HuH-7.5 (cell line): ENCODE data around the gene GRK1.
"Not testable (repeated sequence)": the region's sequence is repeated elsewhere in the genome, so short reads cannot be mapped to it uniquely, and the experiment has no call there.

Experiments used
- DNase-seq: peaks from one replicate; pipeline ENCODE4 v3.0.0; 2011; ENCODE audit warnings: low spot score

The GRK1 gene

DNA sequence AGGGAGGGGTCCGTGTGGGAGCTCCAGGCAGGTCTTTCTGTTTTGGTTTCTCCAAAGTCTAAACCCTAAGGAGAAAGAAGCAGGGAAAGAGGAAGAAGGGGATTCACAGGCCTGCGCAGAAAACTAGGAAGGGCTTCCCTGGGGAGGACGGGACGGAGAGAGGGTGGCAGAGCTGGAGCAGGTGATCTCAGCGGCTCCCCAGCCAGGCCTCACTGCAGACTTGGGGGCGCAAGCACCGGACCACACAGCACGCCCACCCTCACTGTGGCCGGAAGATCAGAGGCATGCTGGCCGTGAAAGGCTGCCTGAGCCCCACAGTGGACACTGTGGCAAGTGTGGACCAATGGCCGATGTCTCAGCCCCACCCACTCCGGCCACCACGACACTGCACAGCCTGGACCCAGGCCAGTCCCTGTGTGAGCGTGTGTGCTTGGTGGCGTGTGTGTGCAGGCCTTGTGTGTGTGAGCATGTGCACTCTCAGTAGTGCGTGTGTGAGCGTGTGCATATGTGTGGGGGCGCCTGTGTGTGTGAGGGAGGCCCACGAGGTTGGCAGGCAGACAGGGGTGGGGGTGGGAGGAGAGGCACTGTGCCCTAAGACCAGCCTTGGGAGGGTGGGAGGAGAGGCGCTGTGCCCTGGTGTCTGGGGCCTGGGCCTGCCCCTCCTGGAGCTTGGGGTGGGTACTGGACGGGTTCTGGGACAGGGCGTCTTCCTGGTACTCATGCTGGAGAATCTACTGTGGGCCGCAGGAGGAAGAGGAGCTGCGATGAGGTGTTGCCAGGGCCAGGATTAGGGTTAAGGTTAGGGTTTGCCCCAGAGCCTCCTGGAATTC is 76.6 kb downstream of the GRK1 start:
- no peak for DNase-seq

- no peak for DNase-seq
Observed at GRCh38 chr13:113744197-113745000, 77.4 kb downstream of the GRK1 start.

- no peak for DNase-seq
Observed at GRCh38 chr13:113745059-113745458, 78.0 kb downstream of the GRK1 start.

DNA sequence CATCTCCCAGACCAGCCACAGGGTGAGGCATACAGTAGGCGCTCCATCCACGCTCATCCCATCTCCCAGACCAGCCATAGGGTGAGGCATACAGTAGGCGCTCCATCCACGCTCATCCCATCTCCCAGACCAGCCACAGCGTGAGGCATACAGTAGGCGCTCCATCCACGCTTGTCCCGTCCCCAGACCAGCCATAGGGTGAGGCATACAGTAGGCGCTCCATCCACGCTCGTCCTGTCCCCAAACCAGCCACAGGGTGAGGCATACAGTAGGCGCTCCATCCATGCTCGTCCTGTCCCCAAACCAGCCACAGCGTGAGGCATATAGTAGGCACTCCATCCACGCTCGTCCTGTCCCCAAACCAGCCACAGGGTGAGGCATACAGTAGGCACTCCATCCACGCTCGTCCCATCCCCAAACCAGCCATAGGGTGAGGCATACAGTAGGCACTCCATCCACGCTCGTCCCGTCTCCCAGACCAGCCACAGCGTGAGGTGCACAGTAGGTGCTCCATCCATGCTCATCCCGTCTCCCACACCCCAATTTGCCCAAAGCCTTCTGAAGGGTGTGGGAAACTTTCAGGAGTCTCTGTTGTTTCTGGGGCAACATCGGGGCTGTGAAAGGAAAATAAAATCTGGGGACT is 78.6 kb downstream of the GRK1 start:
- DNase-seq: not testable (repeated sequence)

DNA sequence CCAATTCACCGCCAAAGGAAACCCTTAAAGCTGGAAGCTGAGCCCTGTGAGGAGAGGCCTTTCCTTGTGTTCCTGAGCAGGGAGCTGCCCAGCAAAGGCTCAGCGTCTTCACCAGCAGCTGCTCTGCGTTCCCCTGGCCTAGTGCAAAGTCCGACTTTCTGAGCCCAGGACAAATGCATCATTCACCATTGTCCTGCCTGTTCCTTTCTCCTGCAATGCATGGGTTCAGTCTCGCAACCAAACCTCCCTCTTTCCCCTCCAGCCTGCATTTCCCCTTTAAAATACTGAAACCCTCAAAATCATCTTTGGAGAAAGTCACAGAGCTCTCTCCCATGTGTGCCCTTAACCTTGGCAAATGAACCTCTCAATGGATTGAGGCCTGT is 79.1 kb downstream of the GRK1 start:
- no peak for DNase-seq

GRCh38 chr13:113746671-113747070 is 79.7 kb downstream of the GRK1 start:
- DNase-seq: no peak

DNA sequence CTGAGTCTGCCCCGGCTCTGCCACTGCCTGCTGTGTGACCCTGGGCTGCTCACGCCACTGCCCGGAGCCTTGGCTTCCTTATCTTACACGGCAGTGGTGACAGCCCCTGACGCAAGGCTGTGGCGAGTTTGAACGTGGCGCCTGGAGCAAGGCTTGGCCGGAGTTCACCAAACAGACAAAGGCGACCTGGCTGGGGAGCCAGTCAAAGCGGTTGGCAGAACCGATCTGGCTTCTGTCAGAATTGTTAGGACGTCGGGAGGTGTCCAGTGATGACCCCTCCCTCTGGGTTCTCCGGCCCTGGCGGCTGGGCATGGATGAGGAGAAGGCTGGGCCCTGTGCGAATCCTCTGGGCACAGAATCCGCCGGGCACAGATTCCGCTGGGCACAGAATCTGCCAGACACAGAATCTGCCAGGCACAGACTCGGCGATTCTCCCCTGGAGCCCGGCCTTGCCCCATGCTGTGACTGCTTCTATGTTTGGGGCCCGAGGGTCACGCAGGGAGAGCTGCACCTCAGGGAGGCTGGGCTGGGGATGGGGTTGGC is 80.3 kb downstream of the GRK1 start:
- no peak for DNase-seq

GRCh38 chr13:113748101-113748861 is 81.3 kb downstream of the GRK1 start:
- DNase-seq: no peak

- DNase-seq: no peak
Observed at GRCh38 chr13:113748862-113749451, 81.9 kb downstream of the GRK1 start.

DNA sequence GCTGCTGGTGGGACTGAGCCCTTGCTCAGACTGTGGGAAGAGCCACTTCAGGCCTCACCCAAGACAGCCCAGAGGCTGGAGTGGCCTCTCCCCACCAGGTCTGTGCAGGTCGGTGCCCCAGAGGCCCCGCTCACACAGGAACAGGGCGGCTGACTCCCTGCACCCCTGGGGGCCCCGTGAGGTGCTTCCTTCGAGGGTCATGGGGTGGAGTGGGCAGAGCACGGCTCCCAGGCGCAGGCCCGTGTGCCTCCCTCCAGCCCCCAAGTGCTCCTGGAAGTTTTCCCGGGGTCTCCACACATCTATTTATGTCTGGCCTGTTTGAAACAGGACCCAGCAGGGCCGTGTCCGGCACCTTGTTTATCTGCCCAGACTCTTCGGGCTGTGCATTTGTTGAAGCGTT is 82.5 kb downstream of the GRK1 start:
- no peak for DNase-seq

DNA sequence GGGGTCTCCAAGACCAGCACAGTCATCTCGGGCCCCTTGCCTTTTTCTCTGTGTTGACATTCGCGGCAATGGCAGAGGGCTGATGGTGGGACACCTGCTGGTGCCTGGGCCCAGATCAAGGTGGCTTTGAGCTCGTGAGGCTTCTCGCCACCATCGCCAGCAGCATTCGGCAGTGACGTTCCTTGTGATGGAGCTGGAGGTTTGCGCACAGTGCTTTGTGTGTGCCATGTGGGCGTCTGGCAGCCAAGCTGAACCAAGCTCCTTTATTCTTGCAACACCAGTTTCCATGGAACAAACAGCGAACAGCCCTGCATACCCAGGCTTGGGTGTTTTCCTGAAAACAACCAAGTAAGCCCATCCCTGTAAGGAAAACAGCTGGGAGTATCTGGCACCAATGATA is 82.9 kb downstream of the GRK1 start:
- no peak for DNase-seq

- DNase-seq: no peak
Observed at GRCh38 chr13:113750554-113751399, 83.8 kb downstream of the GRK1 start.

- no peak for DNase-seq
Observed at GRCh38 chr13:113751491-113751890, 84.5 kb downstream of the GRK1 start.

DNA sequence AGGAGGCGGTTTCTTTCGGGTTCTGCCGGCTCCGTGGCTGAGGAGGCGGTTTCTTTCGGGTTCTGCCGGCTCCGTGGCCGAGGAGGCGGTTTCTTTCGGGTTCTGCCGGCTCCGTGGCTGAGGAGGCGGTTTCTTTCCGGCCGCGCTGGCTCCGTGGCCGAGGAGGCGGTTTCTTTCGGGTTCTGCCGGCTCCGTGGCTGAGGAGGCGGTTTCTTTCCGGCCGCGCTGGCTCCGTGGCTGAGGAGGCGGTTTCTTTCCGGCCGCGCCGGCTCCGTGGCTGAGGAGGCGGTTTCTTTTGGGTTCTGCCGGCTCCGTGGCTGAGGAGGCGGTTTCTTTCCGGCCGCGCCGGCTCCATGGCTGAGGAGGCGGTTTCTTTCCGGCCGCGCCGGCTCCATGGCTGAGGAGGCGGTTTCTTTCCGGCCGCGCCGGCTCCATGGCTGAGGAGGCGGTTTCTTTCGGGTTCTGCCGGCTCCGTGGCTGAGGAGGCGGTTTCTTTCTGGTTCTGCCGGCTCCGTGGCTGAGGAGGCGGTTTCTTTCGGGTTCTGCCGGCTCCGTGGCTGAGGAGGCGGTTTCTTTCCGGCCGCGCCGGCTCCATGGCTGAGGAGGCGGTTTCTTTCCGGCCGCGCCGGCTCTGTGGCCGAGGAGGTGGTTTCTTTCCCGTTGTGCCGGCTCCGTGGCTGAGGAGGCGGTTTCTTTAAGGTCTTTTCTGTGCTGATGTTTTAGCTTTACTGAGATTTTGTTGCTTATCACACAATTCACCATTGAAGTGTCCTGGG is 85.4 kb downstream of the GRK1 start:
- not testable (repeated sequence) for DNase-seq

DNA sequence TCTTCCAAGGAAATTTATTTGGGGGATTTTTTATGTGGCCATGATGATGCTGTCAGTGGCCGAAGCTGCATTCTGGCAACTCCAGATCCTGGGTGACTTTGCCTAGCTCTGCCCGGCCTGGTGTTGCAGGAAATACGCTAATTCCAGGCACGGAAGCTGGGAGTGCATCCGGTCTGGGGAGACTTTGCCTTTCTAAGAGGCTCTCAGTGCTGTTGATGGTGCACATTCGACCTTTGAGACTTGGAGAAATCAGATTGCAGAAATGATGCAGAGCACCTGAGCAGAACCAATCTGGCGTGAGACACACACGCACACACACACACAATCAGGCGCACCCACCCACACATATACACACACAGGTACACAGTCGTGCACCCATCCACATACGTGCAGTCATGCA is 86.2 kb downstream of the GRK1 start:
- no peak for DNase-seq

- no peak for DNase-seq
Observed at GRCh38 chr13:113754242-113754641, 87.2 kb downstream of the GRK1 start.

- no peak for DNase-seq
Observed at GRCh38 chr13:113754691-113755090, 87.7 kb downstream of the GRK1 start.

GRCh38 chr13:113756441-113757097 is 89.5 kb downstream of the GRK1 start:
- no peak for DNase-seq
